ENCODE data around the gene INHA.

DNA sequence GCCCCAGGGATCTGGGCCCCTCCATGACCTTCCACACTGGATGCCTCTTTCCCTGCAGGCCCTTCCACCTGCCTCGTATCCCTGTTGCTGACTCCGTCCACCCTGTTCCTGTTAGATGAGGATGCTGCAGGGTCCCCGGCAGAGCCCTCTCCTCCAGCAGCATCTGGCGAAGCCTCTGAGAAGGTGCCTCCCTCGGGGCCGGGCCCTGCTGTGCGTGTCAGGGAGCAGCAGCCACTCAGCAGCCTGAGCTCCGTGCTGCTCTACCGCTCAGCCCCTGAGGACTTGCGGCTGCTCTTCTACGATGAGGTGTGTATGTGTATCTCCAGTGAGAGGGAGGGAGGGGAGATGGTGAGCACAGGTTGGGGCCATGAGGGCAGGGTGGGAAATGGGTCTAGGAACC is 42.9 kb downstream of the INHA start:
- TF ChIP-seq CTCF (IDR thresholded peaks at IDR 0.05; ENCODE audit: insufficient read depth, low read depth, low read length), result no peak
- no peak for TF ChIP-seq EZH2 (IDR thresholded peaks at IDR 0.05; ENCODE audit: insufficient read depth, low read length)

All from astrocyte (in vitro differentiated cells and primary cell).